Lower leg skin (tissue), 4 donors: ENCODE measurements around the gene SLC66A1. TPM values are rescaled to one million over a fixed set of nuclear protein-coding genes. Genes with fewer than 3 reads are reported as not detected.
"Not testable (repeated sequence)": the region's sequence is repeated elsewhere in the genome, so short reads cannot be mapped to it uniquely, and the experiment has no call there.

Source experiments
- DNase-seq, 2 donors: peaks; one replicate each; pipeline ENCODE4 v3.0.0-alpha.2; 2019; ENCODE audit warnings: low spot score in 2 of 2
- H3K4me3 ChIP-seq: fragments of 200-600 bp; sonication (generic); 2 replicates; pipeline ENCODE4 v1.5.1; 2017; ENCODE audit warnings: mild to moderate bottlenecking, low read depth; ENCODE audit not compliant: poor library complexity, severe bottlenecking
- POLR2A ChIP-seq, 2 donors: fragments of 450-650 bp; IDR thresholded peaks; one replicate each; pipeline ENCODE4 v1.6.1; 2016 to 2017; ENCODE audit warnings: antibody characterized with exemption in 2 of 2, mild to moderate bottlenecking in 1 of 2, moderate library complexity in 1 of 2
- WGBS, 2 donors: methylation state at CpG; one replicate each; pipeline ENCODE4 v1.1.5; 2018; 5-methylcytosine and 5-hydroxymethylcytosine counted together
- intact Hi-C: fragments of 100-400 bp; cut with DNase I; formaldehyde crosslinking; loops from one replicate; pipeline ENCODE4 v1.15.0; 2023; ENCODE audit warnings: low total_unique reads
- total RNA-seq, 4 donors: library from RNA; depleted of rRNA; stranded (reverse); fragments of >200 nt; gene quantifications; one replicate each; pipeline ENCODE4 v1.1.0, GENCODE V29; 2016
- TF ChIP-seq, protein P1 (sequence below), 3 donors: fragments of 450-650 bp; IDR thresholded peaks; one replicate each; pipeline ENCODE4 v1.5.1; 2016; ENCODE audit warnings: antibody characterized with exemption in 3 of 3, mild to moderate bottlenecking in 3 of 3, moderate library complexity in 2 of 3

SLC66A1 gene
- total RNA-seq, 4 donors from 2014 or later, result 17.9 to 22.4 (median 19.5) TPM

GRCh38 chr1:19287436-19288185 is 24.5 kb upstream of the SLC66A1 start:
- no peak overlapping the region for H3K4me3 ChIP-seq
- 83 to 88% methylated on average over 13 of the region's 13 CpGs for WGBS, 2 donors
- DNase-seq, result no peak
- TF ChIP-seq, protein P1, sequence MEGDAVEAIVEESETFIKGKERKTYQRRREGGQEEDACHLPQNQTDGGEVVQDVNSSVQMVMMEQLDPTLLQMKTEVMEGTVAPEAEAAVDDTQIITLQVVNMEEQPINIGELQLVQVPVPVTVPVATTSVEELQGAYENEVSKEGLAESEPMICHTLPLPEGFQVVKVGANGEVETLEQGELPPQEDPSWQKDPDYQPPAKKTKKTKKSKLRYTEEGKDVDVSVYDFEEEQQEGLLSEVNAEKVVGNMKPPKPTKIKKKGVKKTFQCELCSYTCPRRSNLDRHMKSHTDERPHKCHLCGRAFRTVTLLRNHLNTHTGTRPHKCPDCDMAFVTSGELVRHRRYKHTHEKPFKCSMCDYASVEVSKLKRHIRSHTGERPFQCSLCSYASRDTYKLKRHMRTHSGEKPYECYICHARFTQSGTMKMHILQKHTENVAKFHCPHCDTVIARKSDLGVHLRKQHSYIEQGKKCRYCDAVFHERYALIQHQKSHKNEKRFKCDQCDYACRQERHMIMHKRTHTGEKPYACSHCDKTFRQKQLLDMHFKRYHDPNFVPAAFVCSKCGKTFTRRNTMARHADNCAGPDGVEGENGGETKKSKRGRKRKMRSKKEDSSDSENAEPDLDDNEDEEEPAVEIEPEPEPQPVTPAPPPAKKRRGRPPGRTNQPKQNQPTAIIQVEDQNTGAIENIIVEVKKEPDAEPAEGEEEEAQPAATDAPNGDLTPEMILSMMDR (IDR thresholded peaks at IDR 0.05), result no peak
- intact Hi-C loops, result no loop called here

GRCh38 chr1:19288324-19289241 is 23.5 kb upstream of the SLC66A1 start, which contains the start of gene AKR7A3:
TSS of gene AKR7A3 (minus strand) at chr1:19288770. CDS start at chr1:19288709, 61 bp downstream.
- DNase-seq, result peak; percentile 35 to 91
- 15 to 21% methylated on average over 34 to 54 of the region's 82 CpGs for WGBS, 2 donors
- intact Hi-C loops, result not testable (repeated sequence)
- H3K4me3 ChIP-seq, result peak within 1 kb of the TSS; percentile 32

GRCh38 chr1:19289244-19289643 is 22.9 kb upstream of the SLC66A1 start:
- intact Hi-C loops, result no loop called here
- WGBS, 2 donors, result 26 to 32% methylated on average over 2 of the region's 2 CpGs
- TF ChIP-seq, protein P1 (IDR thresholded peaks at IDR 0.05), result no peak
- no peak for TF ChIP-seq POLR2A (IDR thresholded peaks at IDR 0.05)
- H3K4me3 ChIP-seq, result peak overlapping the region; percentile 32
- DNase-seq, result no peak

DNA sequence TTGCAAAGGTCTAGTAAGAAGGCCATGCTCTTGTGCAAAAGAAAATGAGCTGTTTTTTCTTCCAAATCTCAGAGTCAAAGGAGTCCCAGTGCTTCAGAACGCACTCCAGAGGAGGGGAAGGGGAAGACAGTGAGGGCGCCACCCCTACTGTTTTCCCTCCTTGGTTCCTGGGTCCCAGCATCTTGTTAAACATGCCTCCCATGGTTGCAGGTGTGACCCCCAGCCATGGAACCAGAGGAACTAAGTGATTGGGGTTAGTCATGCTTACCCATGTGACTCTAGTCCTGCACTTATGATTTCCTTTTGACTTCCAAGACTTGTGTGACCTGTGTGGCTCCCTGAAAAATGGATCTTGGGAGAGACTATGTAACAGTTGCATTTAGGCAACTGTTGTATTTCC is 17.5 kb upstream of the SLC66A1 start:
- DNase-seq, result no peak
- TF ChIP-seq POLR2A (IDR thresholded peaks at IDR 0.05), result no peak
- TF ChIP-seq, protein P1 (IDR thresholded peaks at IDR 0.05), result no peak
- intact Hi-C loops, result no loop called here
- 96 to 97% methylated on average over 2 of the region's 2 CpGs for WGBS, 2 donors
- H3K4me3 ChIP-seq, result no peak overlapping the region

DNA sequence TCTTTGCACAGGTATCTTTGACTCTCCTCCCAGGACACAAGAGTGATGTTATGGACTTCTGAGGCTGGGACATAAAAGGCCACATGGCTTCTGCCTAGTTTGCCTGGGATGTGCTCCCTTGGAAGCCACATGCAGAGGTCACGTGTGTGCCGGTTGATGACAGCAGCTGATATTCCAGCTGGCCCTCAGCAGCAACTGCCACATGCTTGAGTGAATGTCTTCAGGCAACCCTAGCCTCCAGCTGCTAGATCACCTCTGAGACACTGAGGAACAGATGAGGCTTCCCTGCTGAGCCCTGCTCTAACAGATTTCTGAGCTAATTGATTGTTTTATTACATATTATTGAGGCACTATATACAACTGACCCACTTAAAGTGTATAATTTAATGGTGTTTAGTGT is 11.9 kb upstream of the SLC66A1 start:
- TF ChIP-seq, protein P1 (IDR thresholded peaks at IDR 0.05), result no peak
- no peak for TF ChIP-seq POLR2A (IDR thresholded peaks at IDR 0.05)
- WGBS, 2 donors, result 78 to 80% methylated on average over 2 of the region's 2 CpGs
- DNase-seq, result no peak
- no peak overlapping the region for H3K4me3 ChIP-seq
- intact Hi-C loops, result no loop called here

DNA sequence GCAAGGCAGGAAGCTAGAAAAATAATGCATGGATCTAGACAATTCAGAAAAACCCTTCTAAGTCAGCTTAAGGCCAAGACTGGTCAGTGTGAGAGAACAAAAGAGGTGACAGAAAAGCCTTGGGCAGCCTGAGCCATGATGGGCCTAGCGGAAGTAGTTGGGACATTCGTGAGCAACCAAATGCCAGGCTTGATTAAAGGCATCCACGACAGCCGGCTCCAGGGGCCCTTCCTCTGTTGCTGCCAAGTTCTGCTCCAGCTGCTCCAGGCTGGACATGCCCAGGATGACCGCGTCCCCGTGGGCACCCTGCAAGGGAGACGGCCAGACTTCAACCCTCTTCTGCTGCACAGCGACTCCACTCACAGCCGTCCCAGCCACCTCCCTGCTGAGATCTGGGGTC is 8.0 kb upstream of the SLC66A1 start:
- DNase-seq, H3K4me3 ChIP-seq, intact Hi-C loops: not testable (repeated sequence)
- WGBS, 2 donors, result 90 to 93% methylated on average over 10 of the region's 10 CpGs
